Mesothelial cell of epicardium (in vitro differentiated cells): ENCODE measurements around the gene PPM1G. TPM values are rescaled to one million over a fixed set of nuclear protein-coding genes. Genes with fewer than 3 reads are reported as not detected.

ENCODE experiments used
- DNase-seq, 2 experiments: peaks; one replicate each; pipeline ENCODE4 v3.0.0; 2021; ENCODE audit warnings: low spot score in 2 of 2; ENCODE audit not compliant: unreplicated experiment in 2 of 2
- H3K27ac Mint-ChIP-seq: 2 replicates; pipeline ENCODE4 v1.8.0; 2021; ENCODE audit warnings: mixed read lengths
- H3K27me3 Mint-ChIP-seq: 2 replicates; pipeline ENCODE4 v1.8.0; 2021; ENCODE audit warnings: low read depth, mixed read lengths
- H3K36me3 Mint-ChIP-seq: 2 replicates; pipeline ENCODE4 v1.8.0; 2021; ENCODE audit warnings: mixed read lengths
- H3K4me1 Mint-ChIP-seq: 2 replicates; pipeline ENCODE4 v1.8.0; 2021; ENCODE audit warnings: mixed read lengths
- H3K4me3 Mint-ChIP-seq: 2 replicates; pipeline ENCODE4 v1.8.0; 2021; ENCODE audit warnings: mild to moderate bottlenecking, moderate library complexity, mixed read lengths
- H3K9me3 Mint-ChIP-seq: 2 replicates; pipeline ENCODE4 v1.8.0; 2021; ENCODE audit warnings: mixed read lengths
- CTCF ChIP-seq: fragments of 200-600 bp; sonication (generic); IDR thresholded peaks from one replicate; pipeline ENCODE4 v1.5.0; 2021; ENCODE audit warnings: antibody characterized with exemption; ENCODE audit not compliant: unreplicated experiment
- total RNA-seq: library from RNA; stranded (reverse); gene quantifications from 3 replicates; pipeline ENCODE4 v1.2.1, GENCODE V29; 2021

The PPM1G gene
- total RNA-seq, 1 donor from 2014 or later = 62.4 TPM

DNA sequence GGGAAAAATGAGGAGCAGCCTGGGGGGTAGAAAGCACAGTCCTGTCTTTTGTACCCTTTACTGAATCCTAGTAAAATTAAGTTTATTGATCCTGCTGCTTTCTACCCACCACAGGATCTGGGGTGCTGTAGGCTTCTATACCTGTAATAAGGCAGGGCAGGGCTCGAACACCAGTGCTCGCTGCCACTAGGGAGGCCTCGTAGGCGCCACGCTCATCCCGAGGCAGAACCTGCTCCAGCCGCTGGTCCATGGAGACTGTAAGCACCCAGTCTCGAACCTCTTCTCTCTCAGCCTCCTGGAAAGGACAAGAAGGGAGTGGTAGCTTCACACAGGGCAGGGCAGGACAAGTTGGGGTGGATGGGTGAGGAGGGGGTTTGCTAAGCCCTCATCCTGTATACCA, 35.8 kb upstream of the PPM1G start:
- Mint-ChIP-seq H3K36me3 (peaks cover 53% of the 10 kb centered on the region), H3K4me1 (peaks cover 13% of the 10 kb centered on the region), H3K4me3 (no peak overlapping the region), H3K9me3 (no peaks in the 10 kb centered on the region), H3K27me3 (no peaks in the 10 kb centered on the region), H3K27ac (no peak overlapping the region)
- no peak for DNase-seq
- TF ChIP-seq CTCF = no peak

DNA sequence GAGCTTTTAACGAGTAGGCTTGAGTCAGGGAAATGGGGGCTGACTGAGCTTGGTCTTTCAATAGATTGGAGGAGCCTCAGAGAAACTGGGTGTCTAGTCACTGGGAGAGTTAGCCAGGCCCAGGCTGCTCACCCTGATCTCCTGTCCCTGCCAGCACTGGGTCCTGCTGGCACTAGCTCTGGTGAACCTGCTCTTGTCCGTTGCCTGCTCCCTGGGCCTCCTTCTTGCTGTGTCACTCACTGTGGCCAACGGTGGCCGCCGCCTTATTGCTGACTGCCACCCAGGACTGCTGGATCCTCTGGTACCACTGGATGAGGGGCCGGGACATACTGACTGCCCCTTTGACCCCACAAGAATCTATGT, 33.5 kb upstream of the PPM1G start:
- no peak for TF ChIP-seq CTCF
- Mint-ChIP-seq H3K27me3 (no peaks in the 10 kb centered on the region), H3K4me1 (peaks cover 13% of the 10 kb centered on the region), H3K9me3 (no peaks in the 10 kb centered on the region), H3K4me3 (peak overlapping the region; percentile 60), H3K36me3 (peaks cover 46% of the 10 kb centered on the region), H3K27ac (peak overlapping the region; percentile 55)
- no peak for DNase-seq

DNA sequence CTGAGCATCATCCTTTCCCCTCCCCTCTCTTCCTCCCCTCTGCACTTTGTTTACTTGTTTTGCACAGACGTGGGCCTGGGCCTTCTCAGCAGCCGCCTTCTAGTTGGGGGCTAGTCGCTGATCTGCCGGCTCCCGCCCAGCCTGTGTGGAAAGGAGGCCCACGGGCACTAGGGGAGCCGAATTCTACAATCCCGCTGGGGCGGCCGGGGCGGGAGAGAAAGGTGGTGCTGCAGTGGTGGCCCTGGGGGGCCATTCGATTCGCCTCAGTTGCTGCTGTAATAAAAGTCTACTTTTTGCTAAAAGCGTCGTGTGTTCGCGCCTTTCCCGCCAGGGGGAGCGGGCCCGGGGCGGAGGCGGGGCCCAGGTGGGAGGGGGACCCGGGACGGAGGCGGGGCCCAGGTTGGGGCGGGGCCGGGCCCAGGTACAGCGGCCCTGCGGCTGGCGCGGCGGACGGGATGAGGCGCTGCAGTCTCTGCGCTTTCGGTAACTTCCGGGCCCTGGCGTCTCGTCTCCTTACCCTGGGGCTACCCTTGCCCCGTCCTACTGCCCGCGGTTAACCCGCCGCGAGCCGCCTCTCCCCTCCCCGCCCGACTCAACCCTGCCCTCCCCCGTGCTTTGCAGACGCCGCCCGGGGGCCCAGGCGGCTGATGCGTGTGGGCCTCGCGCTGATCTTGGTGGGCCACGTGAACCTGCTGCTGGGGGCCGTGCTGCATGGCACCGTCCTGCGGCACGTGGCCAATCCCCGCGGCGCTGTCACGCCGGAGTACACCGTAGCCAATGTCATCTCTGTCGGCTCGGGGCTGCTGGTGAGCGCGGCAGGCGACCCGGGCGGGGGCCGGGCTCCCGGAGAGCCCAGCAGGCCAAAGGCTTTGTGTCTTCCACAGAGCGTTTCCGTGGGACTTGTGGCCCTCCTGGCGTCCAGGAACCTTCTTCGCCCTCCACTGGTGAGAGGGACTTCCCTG, 32.8 kb upstream of the PPM1G start, which contains the start of gene KRTCAP3:
Gene KRTCAP3, plus strand, starts transcription at position 424 of the 962 bp plus-strand sequence. Its CDS starts 32 bp downstream, at position 456.
- Mint-ChIP-seq H3K27ac (peak within 1 kb of the TSS; percentile 55), H3K4me1 (peaks cover 13% of the 10 kb centered on the region), H3K4me3 (peak within 1 kb of the TSS; percentile 60), H3K36me3 (peaks cover 42% of the 10 kb centered on the region), H3K27me3 (no peaks in the 10 kb centered on the region), H3K9me3 (no peaks in the 10 kb centered on the region)
- peak; percentile 64 for TF ChIP-seq CTCF
- DNase-seq = peak; percentile 64 to 81

DNA sequence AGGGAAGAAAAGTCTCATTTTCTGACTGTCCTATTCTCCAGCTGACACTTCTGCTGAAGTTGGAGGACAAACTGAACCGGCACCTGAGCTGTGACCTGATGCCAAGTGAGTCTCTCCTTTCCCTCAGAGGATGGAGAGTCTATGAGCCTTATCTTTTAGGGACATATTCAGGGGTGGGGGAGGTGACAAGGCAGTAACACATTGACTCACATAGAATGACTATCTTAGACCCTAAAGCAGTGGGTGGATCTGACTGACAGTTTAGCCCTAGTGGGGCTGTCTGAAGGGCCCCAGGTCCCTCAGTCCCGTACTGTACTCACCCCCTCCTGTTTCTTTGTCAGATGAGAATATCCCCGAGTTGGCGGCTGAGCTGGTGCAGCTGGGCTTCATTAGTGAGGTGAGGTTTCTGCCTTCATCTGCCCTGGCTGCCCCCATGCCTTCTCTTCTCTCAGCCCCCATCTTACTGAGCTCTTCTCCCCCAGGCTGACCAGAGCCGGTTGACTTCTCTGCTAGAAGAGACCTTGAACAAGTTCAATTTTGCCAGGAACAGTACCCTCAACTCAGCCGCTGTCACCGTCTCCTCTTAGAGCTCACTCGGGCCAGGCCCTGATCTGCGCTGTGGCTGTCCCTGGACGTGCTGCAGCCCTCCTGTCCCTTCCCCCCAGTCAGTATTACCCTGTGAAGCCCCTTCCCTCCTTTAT, 32.0 kb upstream of the PPM1G start:
- Mint-ChIP-seq H3K27me3 (no peaks in the 10 kb centered on the region), H3K4me1 (peaks cover 13% of the 10 kb centered on the region), H3K9me3 (no peaks in the 10 kb centered on the region), H3K27ac (no peak overlapping the region), H3K36me3 (peaks cover 47% of the 10 kb centered on the region), H3K4me3 (no peak overlapping the region)
- no peak for DNase-seq
- TF ChIP-seq CTCF = no peak

GRCh38 chr2:27435628-27436027, 26.2 kb upstream of the PPM1G start:
- Mint-ChIP-seq H3K27me3 (no peaks in the 10 kb centered on the region), H3K27ac (no peak overlapping the region), H3K9me3 (no peaks in the 10 kb centered on the region), H3K4me1 (peaks cover 8% of the 10 kb centered on the region), H3K36me3 (peaks cover 58% of the 10 kb centered on the region), H3K4me3 (no peak overlapping the region)
- TF ChIP-seq CTCF = no peak
- no peak for DNase-seq
